Cardiac muscle cell (in vitro differentiated cells and primary cell): ENCODE results near the gene PLPP3. TPM values are rescaled to one million over a fixed set of nuclear protein-coding genes. Genes with fewer than 3 reads are reported as not detected.

Experiments used
- DNase-seq, 2 donors: peaks; one replicate each; pipeline versions ENCODE4 v3.0.0 to v3.0.0-alpha.2; 2010 to 2017; ENCODE audit warnings: low read depth in 1 of 2, low spot score in 1 of 2
- H3K27ac ChIP-seq: fragments of 200-600 bp; sonication (generic); 2 replicates; pipeline ENCODE4 v1.5.1; 2016
- H3K27me3 ChIP-seq: fragments of 200-600 bp; sonication (generic); 2 replicates; pipeline ENCODE4 v1.6.0; 2016; ENCODE audit warnings: control low read depth
- H3K36me3 ChIP-seq: fragments of 200-600 bp; sonication (generic); 2 replicates; pipeline ENCODE4 v1.5.1; 2016; ENCODE audit warnings: control low read depth
- H3K4me1 ChIP-seq: fragments of 200-600 bp; sonication (generic); 2 replicates; pipeline ENCODE4 v1.8.1; 2017; ENCODE audit warnings: low read depth, mild to moderate bottlenecking, mixed run types
- H3K4me3 ChIP-seq: fragments of 200-600 bp; sonication (generic); 2 replicates; pipeline ENCODE4 v1.5.1; 2016; ENCODE audit warnings: mild to moderate bottlenecking
- H3K9me3 ChIP-seq: fragments of 200-600 bp; sonication (generic); 2 replicates; pipeline ENCODE4 v1.5.1; 2017; ENCODE audit warnings: low read depth, mild to moderate bottlenecking, control low read depth
- polyA plus RNA-seq: library from polyadenylated mRNA; unstranded; fragments of >200 nt; fragmentation: Nextera tagmentation; extraction: Ambion mirVana; gene quantifications from 2 replicates; pipeline ENCODE4 v1.2.1, GENCODE V29; 2016
- total RNA-seq: library from RNA; depleted of rRNA; stranded (reverse); fragments of >200 nt; gene quantifications from 2 replicates; pipeline ENCODE4 v1.2.3, GENCODE V29; 2016
- TF ChIP-seq, protein P1 (sequence below): IDR thresholded peaks from 2 replicates; pipeline ENCODE4 v1.5.1; 2012; ENCODE audit warnings: low read depth, mild to moderate bottlenecking, low read length

Gene PLPP3
- total and polyA plus RNA-seq, 2 experiments from 2014 or later = 41.4 to 58.2 TPM

DNA sequence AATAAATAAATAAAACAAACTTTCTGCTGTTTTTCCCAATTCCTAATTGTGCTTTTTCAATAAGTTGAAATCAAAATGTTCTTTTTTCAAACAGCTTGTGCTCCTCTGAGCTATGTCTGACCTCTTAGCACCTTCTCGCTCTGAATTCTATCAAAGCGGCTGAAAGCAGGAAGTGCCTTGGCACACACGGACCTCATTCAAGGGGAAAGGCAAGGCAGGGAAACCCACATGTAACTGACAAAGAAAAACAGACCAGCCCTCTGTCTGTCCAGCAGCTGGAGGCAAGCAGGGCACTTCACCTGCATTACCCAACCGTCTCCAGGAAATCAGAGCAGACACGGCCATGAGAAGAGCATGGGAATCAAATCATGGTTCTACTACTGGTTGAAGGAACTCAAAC is 56.7 kb downstream of the PLPP3 start:
- peak overlapping the region; percentile 57 for H3K27ac ChIP-seq
- no peaks in the 10 kb centered on the region for H3K9me3 ChIP-seq
- TF ChIP-seq, protein P1, sequence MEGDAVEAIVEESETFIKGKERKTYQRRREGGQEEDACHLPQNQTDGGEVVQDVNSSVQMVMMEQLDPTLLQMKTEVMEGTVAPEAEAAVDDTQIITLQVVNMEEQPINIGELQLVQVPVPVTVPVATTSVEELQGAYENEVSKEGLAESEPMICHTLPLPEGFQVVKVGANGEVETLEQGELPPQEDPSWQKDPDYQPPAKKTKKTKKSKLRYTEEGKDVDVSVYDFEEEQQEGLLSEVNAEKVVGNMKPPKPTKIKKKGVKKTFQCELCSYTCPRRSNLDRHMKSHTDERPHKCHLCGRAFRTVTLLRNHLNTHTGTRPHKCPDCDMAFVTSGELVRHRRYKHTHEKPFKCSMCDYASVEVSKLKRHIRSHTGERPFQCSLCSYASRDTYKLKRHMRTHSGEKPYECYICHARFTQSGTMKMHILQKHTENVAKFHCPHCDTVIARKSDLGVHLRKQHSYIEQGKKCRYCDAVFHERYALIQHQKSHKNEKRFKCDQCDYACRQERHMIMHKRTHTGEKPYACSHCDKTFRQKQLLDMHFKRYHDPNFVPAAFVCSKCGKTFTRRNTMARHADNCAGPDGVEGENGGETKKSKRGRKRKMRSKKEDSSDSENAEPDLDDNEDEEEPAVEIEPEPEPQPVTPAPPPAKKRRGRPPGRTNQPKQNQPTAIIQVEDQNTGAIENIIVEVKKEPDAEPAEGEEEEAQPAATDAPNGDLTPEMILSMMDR = no peak
- DNase-seq = peak in 1 of 2 donors; percentile 23
- no peaks in the 10 kb centered on the region for H3K27me3 ChIP-seq
- no peak overlapping the region for H3K4me3 ChIP-seq
- H3K36me3 ChIP-seq = peaks cover 7% of the 10 kb centered on the region
- H3K4me1 ChIP-seq = peaks cover 40% of the 10 kb centered on the region

DNA sequence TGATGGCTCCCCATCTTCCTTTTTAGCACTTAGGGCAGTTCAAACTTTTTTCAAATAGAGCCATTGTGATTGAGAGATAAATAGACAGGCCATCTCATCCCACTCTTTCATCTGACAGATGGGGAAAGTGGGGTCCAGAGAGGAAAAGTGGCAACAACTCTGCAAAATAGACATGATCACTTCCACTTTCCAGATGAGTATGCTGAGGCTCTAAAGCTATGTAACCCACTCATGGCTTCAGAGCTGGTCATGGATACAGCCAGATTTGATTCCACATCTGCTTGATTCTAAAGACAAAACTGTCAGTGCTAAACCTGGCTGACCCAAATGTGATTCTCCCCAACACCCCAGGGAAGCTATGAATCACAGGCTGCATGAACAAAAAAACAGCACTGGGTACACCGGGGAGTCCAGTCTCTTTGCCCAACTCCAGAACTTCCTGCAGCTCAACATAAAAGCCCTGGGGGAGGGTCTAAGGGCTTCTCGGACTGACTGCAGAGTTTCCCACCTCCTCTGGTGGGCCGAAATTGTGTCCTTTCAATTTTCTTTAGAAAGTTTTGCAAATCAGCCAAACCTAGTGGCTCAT is 59.3 kb downstream of the PLPP3 start:
- H3K36me3 ChIP-seq = peaks cover 7% of the 10 kb centered on the region
- no peak overlapping the region for H3K4me3 ChIP-seq
- no peaks in the 10 kb centered on the region for H3K9me3 ChIP-seq
- TF ChIP-seq, protein P1 = no peak
- H3K4me1 ChIP-seq = peaks cover 39% of the 10 kb centered on the region
- H3K27me3 ChIP-seq = no peaks in the 10 kb centered on the region
- H3K27ac ChIP-seq = no peak overlapping the region
- no peak for DNase-seq

DNA sequence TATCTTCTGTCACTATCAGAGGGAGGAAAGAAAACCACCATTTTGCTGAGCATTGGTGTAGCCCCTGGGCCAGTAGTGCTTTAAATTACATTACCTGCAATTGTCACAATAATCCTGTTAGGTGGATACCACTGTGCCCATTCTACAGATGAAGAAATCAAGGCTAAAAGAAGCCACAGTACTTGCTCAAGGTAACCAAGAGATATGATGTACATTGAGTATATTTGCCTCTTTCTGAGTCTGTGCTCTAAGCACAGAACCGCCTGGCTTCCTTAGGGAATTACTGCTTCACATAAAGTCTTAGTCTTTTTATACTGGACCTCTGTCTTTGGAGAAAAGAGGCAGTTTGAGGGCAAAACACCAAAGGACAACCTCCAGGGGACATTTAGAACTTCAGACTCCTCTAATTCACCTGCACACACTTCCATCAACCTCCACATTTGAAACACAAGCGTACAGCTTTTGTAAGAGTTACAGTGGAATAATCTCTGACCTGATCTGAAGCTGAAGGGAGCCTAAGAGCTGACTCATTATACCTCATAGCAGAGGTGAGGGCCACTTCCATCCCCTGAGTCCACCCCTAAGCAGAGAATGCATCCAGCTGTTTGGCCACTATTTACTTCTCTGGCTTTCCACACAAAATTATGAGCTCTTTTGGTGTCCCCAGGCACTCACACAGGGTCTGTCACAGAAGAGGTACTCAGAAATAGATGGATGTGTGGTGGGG is 61.8 kb downstream of the PLPP3 start:
- H3K36me3 ChIP-seq = no peaks in the 10 kb centered on the region
- TF ChIP-seq, protein P1 = no peak
- H3K27ac ChIP-seq = no peak overlapping the region
- no peak for DNase-seq
- H3K4me1 ChIP-seq = peaks cover 37% of the 10 kb centered on the region
- no peak overlapping the region for H3K4me3 ChIP-seq
- no peaks in the 10 kb centered on the region for H3K9me3 ChIP-seq
- H3K27me3 ChIP-seq = no peaks in the 10 kb centered on the region

- DNase-seq = peak in 1 of 2 donors; percentile 43
- no peaks in the 10 kb centered on the region for H3K36me3 ChIP-seq
- TF ChIP-seq, protein P1 = no peak
Observed at GRCh38 chr1:56516539-56517252, 62.7 kb downstream of the PLPP3 start.

GRCh38 chr1:56515898-56516538 is 63.3 kb downstream of the PLPP3 start:
- peaks cover 6% of the 10 kb centered on the region for H3K36me3 ChIP-seq

More at GRCh38 chr1:56516539-56517252, 62.7 kb downstream of the PLPP3 start:
- H3K4me3 ChIP-seq = no peak overlapping the region
- no peaks in the 10 kb centered on the region for H3K27me3 ChIP-seq
- H3K4me1 ChIP-seq = peaks cover 28% of the 10 kb centered on the region
- H3K27ac ChIP-seq = peak overlapping the region; percentile 58
- H3K9me3 ChIP-seq = no peaks in the 10 kb centered on the region

More at GRCh38 chr1:56515898-56516538, 63.3 kb downstream of the PLPP3 start:
- Histone ChIP-seq H3K27ac (peak overlapping the region; percentile 58), H3K4me3 (no peak overlapping the region), H3K4me1 (peaks cover 27% of the 10 kb centered on the region), H3K27me3 (no peaks in the 10 kb centered on the region), H3K9me3 (no peaks in the 10 kb centered on the region)
- no peak for DNase-seq
- TF ChIP-seq, protein P1 = no peak
